GM12873 (cell line): ENCODE measurements around the gene AATF.

Source experiments
- TF ChIP-seq, protein P1 (sequence below): IDR thresholded peaks from 2 replicates; pipeline ENCODE4 v1.5.1; 2012; ENCODE audit warnings: low read depth, mild to moderate bottlenecking, moderate library complexity, low read length, control low read depth; ENCODE audit not compliant: insufficient read depth; ENCODE audit errors: missing control alignments

AATF gene

DNA sequence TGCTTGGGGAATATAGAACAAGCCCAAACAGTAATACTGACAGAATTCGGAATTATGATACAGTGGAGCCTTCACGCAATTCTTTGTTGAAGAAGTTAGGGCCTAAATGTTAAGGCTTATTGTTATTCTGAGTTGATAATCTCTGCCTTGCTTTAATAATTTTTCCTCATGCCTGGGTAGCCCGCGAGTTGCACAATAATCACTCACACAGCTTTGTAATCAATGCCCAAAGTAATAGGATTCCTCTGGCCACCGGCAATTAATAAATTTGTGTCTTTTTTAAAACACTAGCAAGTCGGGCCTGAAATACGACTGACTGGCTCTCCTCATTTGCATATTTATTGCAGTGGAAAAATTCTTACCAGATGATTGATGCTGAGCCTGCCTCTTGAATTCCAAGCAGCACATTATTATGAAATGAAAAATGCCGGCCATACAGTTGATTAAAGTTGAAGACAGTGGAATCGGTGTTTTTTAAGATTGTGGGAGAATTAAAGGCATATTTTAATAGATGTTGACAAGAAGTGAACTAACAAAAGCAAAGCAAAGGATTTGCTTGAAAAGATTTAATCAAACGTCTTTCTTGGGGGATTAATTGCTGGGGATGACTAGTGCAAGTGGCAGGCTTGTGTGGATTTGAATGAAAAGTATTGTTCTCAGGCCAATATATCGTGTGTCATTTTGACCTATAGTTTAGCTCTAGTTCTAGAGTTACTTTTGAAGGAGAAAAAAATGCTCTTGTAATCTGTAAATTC lies 30.2 kb downstream of the AATF start:
- TF ChIP-seq, protein P1, sequence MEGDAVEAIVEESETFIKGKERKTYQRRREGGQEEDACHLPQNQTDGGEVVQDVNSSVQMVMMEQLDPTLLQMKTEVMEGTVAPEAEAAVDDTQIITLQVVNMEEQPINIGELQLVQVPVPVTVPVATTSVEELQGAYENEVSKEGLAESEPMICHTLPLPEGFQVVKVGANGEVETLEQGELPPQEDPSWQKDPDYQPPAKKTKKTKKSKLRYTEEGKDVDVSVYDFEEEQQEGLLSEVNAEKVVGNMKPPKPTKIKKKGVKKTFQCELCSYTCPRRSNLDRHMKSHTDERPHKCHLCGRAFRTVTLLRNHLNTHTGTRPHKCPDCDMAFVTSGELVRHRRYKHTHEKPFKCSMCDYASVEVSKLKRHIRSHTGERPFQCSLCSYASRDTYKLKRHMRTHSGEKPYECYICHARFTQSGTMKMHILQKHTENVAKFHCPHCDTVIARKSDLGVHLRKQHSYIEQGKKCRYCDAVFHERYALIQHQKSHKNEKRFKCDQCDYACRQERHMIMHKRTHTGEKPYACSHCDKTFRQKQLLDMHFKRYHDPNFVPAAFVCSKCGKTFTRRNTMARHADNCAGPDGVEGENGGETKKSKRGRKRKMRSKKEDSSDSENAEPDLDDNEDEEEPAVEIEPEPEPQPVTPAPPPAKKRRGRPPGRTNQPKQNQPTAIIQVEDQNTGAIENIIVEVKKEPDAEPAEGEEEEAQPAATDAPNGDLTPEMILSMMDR = no peak

DNA sequence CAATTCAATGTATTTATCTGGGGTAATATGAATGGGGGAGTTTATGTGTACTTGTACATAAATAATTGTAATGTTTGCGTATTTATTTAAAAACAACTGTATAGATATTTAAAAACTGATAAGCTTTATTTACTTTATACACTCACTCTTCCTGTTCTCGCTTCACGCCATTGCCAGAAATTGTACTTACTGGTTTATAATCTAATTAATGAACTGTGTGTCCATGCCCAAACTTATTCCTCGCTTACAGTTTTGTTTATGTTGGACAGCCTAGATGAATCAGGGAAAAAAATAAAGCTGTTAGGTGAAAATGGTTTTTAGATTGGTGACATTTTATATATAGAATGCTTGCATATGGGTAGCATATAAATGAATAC lies 30.8 kb downstream of the AATF start:
- TF ChIP-seq, protein P1 = no peak

DNA sequence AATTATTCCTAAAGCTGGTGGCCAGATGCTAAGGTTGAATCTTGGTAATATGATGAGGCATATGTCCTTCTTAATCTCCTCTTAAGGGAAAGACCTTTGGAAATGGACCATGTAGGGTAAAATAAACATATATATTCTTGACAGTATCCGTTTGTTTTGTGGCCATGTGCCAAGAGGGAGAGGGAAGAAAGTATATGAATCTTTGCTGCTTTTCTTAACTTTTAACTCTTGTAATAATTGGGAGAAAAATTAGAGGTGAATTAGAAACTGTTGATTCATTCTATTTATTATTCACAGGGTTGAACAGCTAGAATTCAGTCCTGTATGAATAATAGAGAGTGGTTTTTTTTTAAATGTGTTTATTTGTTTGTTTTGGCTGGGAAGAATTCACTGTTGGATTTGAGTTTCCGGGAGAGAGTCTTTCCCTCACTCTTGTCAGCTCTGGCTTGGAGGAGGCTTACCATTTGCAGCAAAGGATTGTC lies 31.6 kb downstream of the AATF start:
- TF ChIP-seq, protein P1 = no peak

DNA sequence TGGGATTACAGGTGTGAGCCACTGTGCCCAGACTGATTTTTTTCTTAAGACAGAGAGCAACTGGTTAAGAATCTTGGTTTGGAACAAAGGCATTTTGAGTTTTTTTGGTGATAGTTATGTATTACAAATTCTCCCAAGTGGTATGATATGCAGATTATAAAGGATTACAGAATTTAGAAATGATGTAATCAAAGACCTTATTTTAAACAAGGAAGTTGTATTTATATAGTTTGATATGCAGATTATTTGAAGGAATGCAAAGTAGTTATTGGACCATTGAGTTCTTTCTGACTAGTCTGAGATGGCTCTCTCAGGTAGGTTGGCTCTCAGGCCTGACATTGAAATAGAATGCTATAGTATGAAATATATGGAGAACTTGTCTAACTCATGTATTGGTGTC lies 34.9 kb downstream of the AATF start:
- TF ChIP-seq, protein P1 = no peak

DNA sequence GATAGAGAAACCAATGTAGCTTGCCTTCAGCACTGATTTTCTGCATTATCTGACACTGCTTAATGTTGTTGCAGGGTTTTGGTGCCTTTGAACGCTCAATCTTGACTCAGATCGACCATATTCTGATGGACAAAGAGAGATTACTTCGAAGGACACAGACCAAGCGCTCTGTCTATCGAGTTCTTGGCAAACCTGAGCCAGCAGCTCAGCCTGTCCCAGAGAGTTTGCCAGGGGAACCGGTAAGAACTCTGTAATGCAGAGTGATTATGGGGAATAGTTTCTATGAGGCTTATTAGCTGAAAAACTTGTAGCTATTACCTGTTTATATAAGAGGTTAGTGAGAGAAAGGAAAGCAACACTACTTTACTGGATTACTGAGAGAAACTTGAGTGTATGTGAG lies 40.4 kb downstream of the AATF start:
- TF ChIP-seq, protein P1 = no peak

DNA sequence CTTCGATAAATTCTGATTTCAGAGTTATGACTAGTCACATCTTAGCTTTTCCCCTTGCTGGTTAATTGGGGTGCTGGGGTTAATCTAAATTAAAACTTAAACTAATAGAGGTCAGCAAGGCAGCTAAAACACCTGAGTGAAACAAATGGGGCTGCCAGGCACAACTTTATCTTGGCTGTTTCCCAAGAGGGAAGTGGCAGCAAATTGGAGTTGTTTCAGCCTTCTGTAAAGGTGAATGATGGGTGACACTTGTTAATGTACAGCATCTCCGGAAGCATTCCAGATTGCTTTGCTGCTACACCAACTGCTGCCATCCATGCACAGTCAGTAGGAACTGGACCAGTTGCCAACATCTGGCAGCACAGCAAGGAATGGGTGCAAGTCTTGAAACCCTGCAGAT lies 43.9 kb downstream of the AATF start:
- TF ChIP-seq, protein P1 = no peak

DNA sequence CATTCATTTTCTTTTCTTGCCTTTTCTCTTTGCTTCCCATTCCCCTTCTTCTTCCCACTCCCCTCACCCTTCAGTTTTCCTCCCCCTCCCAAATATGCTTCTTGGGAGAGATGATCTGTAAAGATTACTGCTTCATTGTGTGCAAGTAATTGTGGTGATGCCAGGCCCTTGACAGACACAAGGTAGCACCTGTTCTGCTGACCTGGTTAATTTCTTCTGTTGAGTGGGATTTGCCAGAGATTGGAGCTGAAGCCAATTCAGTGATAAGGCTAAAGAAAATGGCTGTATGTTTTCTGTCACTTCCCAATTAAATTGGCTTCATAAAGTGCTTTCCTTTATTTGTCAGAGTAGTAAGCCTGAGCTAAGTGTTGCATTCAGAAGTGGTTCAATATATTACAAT lies 44.5 kb downstream of the AATF start:
- TF ChIP-seq, protein P1 = no peak
